Measurements from ENCODE around the gene TRMT2B.
"Not testable (repeated sequence)": the region's sequence is repeated elsewhere in the genome, so short reads cannot be mapped to it uniquely, and the experiment has no call there.

The TRMT2B gene

DNA sequence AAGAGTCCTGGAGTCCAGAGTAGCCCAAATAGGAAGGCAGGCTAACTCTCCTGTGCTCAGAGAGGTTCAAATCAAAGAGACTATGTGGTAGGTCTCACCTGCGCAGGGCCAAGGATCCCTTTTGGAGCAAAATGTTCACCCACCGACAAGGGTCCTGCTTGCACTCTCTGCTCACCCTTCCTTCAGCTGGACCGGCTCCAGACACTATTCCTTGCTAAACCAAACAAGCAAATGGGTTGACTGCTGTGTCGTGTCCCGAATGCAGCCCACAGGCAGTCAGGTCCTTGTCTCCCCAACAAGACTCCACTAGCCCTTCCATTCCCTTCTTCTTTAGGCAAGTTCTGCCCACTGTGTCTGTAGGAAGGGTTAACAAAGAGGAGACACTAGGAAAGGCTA, 760 bp downstream of the TRMT2B start:
- no peak for TF ChIP-seq POLR2A (IDR thresholded peaks at IDR 0.05; ENCODE audit: low read depth, low read length)
- DNase-seq (ENCODE audit: insufficient read length, low spot score) = no peak
- no peak for FAIRE-seq

- no peak for DNase-seq (ENCODE audit: insufficient read length, low spot score)
- FAIRE-seq = no peak
- no peak for TF ChIP-seq POLR2A (IDR thresholded peaks at IDR 0.05; ENCODE audit: low read depth, low read length)
Observed at GRCh38 chrX:101040197-101040596, 11.7 kb downstream of the TRMT2B start.

DNA sequence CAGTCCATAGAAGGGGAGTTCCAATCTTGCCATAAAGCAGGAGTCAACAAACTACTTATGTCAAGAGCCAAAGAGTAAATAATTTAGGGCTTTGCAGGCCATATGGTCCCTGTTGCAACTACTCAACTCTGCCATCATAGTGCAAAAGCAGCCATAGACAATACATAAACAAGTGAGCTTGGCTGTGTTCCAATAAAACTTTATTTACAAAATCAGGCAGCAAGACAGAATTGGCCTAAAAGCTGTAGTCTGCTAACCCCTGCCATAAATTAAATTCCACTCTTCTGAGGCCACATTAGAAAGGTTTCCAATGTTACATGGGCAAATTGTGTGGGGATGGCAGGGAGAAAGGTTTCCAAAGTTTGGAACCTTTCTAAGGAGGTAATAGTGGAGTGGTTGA, 14.7 kb downstream of the TRMT2B start:
- DNase-seq (ENCODE audit: insufficient read length, low spot score) (no peak), FAIRE-seq (no peak)
- no peak for TF ChIP-seq POLR2A (IDR thresholded peaks at IDR 0.05; ENCODE audit: low read depth, low read length)

GRCh38 chrX:101029665-101030064, 22.2 kb downstream of the TRMT2B start:
- no peak for DNase-seq (ENCODE audit: insufficient read length, low spot score)
- FAIRE-seq = no peak

GRCh38 chrX:101028562-101028961, 23.3 kb downstream of the TRMT2B start:
- no peak for TF ChIP-seq POLR2A (IDR thresholded peaks at IDR 0.05; ENCODE audit: low read depth, low read length)
- DNase-seq (ENCODE audit: insufficient read length, low spot score) (no peak), FAIRE-seq (no peak)

More at GRCh38 chrX:101029665-101030064, 22.2 kb downstream of the TRMT2B start:
- TF ChIP-seq POLR2A (IDR thresholded peaks at IDR 0.05; ENCODE audit: low read depth, low read length) = no peak

DNA sequence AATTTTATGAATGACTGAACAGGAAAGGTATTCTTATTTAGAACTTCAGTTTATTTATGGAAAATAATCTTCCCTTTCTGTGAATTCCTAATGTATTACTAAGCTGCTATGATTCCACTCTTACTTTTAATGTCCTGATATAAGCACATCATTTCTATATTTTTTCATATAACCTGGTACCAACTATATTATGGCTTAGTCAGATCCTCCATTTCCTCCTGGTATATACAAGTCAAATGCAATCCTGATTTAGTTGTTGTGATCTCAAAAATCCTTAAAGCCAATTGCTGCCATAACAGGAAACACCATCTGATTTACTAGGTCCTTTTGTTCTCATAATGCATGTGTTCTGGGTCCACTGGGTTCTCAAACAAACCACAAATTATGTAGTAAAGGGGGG, 26.8 kb downstream of the TRMT2B start:
- TF ChIP-seq POLR2A (IDR thresholded peaks at IDR 0.05; ENCODE audit: low read depth, low read length) = no peak
- no peak for FAIRE-seq

DNA sequence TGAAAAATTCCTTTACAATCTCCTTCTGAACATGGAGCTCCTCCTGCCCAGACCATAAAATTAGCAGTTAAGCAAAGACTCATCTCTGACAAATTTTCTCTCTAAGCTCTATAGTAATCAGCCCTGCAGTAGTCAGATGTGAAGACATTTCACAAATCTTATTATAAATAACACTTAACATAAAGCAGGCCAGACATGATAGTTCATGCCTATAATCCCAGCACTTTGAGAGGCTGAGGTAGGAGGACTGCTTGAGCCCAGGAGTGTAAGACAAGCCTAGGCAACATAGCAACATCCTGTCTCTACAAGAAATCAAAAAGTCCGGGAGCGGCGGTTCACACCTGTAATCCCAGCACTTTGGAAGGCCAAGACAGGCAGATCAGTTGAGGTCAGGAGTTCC, 29.9 kb downstream of the TRMT2B start:
- no peak for DNase-seq (ENCODE audit: insufficient read length, low spot score)
- TF ChIP-seq POLR2A (IDR thresholded peaks at IDR 0.05; ENCODE audit: low read depth, low read length) = no peak
- FAIRE-seq = no peak

More for the DNA sequence above, 26.8 kb downstream of the TRMT2B start:
- no peak for DNase-seq (ENCODE audit: insufficient read length, low spot score)

GRCh38 chrX:101012031-101012430, 39.9 kb downstream of the TRMT2B start:
- not testable (repeated sequence) for DNase-seq (ENCODE audit: insufficient read length, low spot score); FAIRE-seq

GRCh38 chrX:101009090-101009489, 42.8 kb downstream of the TRMT2B start:
- FAIRE-seq (no peak), DNase-seq (ENCODE audit: insufficient read length, low spot score) (no peak)
- no peak for TF ChIP-seq POLR2A (IDR thresholded peaks at IDR 0.05; ENCODE audit: low read depth, low read length)

GRCh38 chrX:100999451-100999850, 52.5 kb downstream of the TRMT2B start:
- no peak for FAIRE-seq
- TF ChIP-seq POLR2A (IDR thresholded peaks at IDR 0.05; ENCODE audit: low read depth, low read length) = no peak
- no peak for DNase-seq (ENCODE audit: insufficient read length, low spot score)

- no peak for TF ChIP-seq POLR2A (IDR thresholded peaks at IDR 0.05; ENCODE audit: low read depth, low read length)
- no peak for DNase-seq (ENCODE audit: insufficient read length, low spot score)
- no peak for FAIRE-seq
Observed at GRCh38 chrX:100995469-100995868, 56.4 kb downstream of the TRMT2B start.

GRCh38 chrX:100994352-100995281, 57.3 kb downstream of the TRMT2B start:
- DNase-seq (ENCODE audit: insufficient read length, low spot score) (peak; percentile 37), FAIRE-seq (peak; percentile 85)
- TF ChIP-seq POLR2A (IDR thresholded peaks at IDR 0.05; ENCODE audit: low read depth, low read length) = no peak

GRCh38 chrX:100990139-100990538, 61.8 kb downstream of the TRMT2B start:
- DNase-seq (ENCODE audit: insufficient read length, low spot score) (no peak), FAIRE-seq (no peak)
- TF ChIP-seq POLR2A (IDR thresholded peaks at IDR 0.05; ENCODE audit: low read depth, low read length) = no peak

- TF ChIP-seq POLR2A (IDR thresholded peaks at IDR 0.05; ENCODE audit: low read depth, low read length) = no peak
- DNase-seq (ENCODE audit: insufficient read length, low spot score) (no peak), FAIRE-seq (no peak)
Observed at GRCh38 chrX:100984818-100985217, 67.1 kb downstream of the TRMT2B start.

DNA sequence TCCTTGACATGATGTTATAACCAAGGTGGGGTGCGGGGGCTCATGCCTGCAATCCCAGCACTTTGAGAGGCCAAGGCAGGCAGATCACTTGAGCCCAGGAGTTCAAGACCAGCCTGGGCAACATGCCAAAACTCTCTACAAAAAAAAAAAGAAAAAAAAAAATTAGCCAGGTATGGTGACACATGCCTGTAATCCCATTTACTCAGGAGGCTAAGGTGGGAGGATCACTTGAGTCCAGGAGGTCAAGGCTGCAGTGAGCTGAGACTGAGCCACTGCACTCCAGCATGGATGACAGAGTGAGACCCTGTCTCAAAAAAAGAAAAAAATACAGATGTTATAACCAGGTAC, 70.4 kb downstream of the TRMT2B start:
- FAIRE-seq; DNase-seq (ENCODE audit: insufficient read length, low spot score): not testable (repeated sequence)
